AG04450 (cell line): Measurements from ENCODE around the gene HRK. TPM values are rescaled to one million over a fixed set of nuclear protein-coding genes. Genes with fewer than 3 reads are reported as not detected.

Experiments used
- CTCF ChIA-PET: fragments of 300-600, 350-600 bp; formaldehyde crosslinking; extraction: SDS; loops from one replicate; lab custom pipeline; 2022; ENCODE audit warnings: antibody characterized with exemption, inconsistent platforms; lab: Charles Lee
- POLR2A ChIA-PET: fragments of 350-600 bp; formaldehyde crosslinking; extraction: SDS; loops from one replicate; lab custom pipeline; 2021; ENCODE audit warnings: antibody characterized with exemption, inconsistent platforms; lab: Yijun Ruan, JAX
- DNase-seq: peaks from one replicate; pipeline ENCODE4 v3.0.0-alpha.2; 2011; ENCODE audit warnings: low read depth, low spot score
- H3K27ac ChIP-seq: one replicate; pipeline ENCODE4 v1.5.1; 2012; ENCODE audit warnings: low read depth, low read length, control low read depth
- H3K27me3 ChIP-seq: one replicate; pipeline ENCODE4 v1.6.0; 2012; ENCODE audit warnings: low read length; ENCODE audit not compliant: control insufficient read depth, insufficient read depth
- H3K4me3 ChIP-seq: 2 replicates; pipeline ENCODE4 v1.5.1; 2011; ENCODE audit warnings: mild to moderate bottlenecking, low read depth, low read length, control low read depth
- H3K9me3 ChIP-seq: 2 replicates; pipeline ENCODE4 v1.5.1; 2012; ENCODE audit warnings: low read length; ENCODE audit not compliant: control insufficient read depth, insufficient read depth
- CTCF ChIP-seq: IDR thresholded peaks from 2 replicates; pipeline ENCODE4 v1.5.1; 2011; ENCODE audit warnings: low read depth, low read length, control low read depth, inconsistent platforms
- polyA plus RNA-seq: library from polyadenylated mRNA; depleted of rRNA; stranded (reverse); fragments of >200 nt; gene quantifications from 2 replicates; pipeline ENCODE4 v1.2.3, GENCODE V29; 2011

Gene HRK
- polyA plus RNA-seq, 1 experiment: not detected

- no peak for TF ChIP-seq CTCF
- Histone ChIP-seq H3K9me3 (no peaks in the 10 kb centered on the region), H3K27ac (no peak overlapping the region), H3K27me3 (peaks cover 7% of the 10 kb centered on the region), H3K4me3 (no peak overlapping the region)
- ChIA-PET POLR2A (no interaction called here), CTCF (interaction anchor here (0.6 kb wide), 1 partner anchor 213 kb away, joined by 5 read pairs; no protein-coding TSS in a partner anchor)
- no peak for DNase-seq
Observed at GRCh38 chr12:116892349-116893140, 11.3 kb upstream of the HRK start.

- POLR2A ChIA-PET: interaction anchor here (0.6 kb wide), 1 partner anchor 604 kb away, joined by 3 read pairs; no protein-coding TSS in a partner anchor
- no peak overlapping the region for H3K27ac ChIP-seq
- no peak for DNase-seq
- TF ChIP-seq CTCF: no peak
- no peak overlapping the region for H3K4me3 ChIP-seq
- H3K9me3 ChIP-seq: no peaks in the 10 kb centered on the region
- H3K27me3 ChIP-seq: peaks cover 7% of the 10 kb centered on the region
- CTCF ChIA-PET: no interaction called here
Observed at GRCh38 chr12:116891019-116891418, 9.8 kb upstream of the HRK start.

GRCh38 chr12:116890330-116890729, 9.1 kb upstream of the HRK start:
- Histone ChIP-seq H3K27me3 (peaks cover 7% of the 10 kb centered on the region), H3K27ac (no peak overlapping the region), H3K4me3 (no peak overlapping the region), H3K9me3 (no peaks in the 10 kb centered on the region)
- CTCF ChIA-PET: no interaction called here
- POLR2A ChIA-PET: interaction anchor here (0.6 kb wide), 1 partner anchor 603 kb away, joined by 3 read pairs; no protein-coding TSS in a partner anchor
- no peak for TF ChIP-seq CTCF
- DNase-seq: no peak

GRCh38 chr12:116887897-116888296, 6.7 kb upstream of the HRK start:
- Histone ChIP-seq H3K27me3 (peaks cover 22% of the 10 kb centered on the region), H3K27ac (no peak overlapping the region), H3K9me3 (no peaks in the 10 kb centered on the region), H3K4me3 (no peak overlapping the region)
- no peak for DNase-seq
- ChIA-PET POLR2A (no interaction called here), CTCF (no interaction called here)
- TF ChIP-seq CTCF: no peak

- Histone ChIP-seq H3K9me3 (no peaks in the 10 kb centered on the region), H3K4me3 (no peak overlapping the region), H3K27ac (no peak overlapping the region), H3K27me3 (peaks cover 29% of the 10 kb centered on the region)
- DNase-seq: no peak
- ChIA-PET CTCF (interaction anchor here (0.7 kb wide), 1 partner anchor 24 kb away, joined by 6 read pairs; no protein-coding TSS in a partner anchor), POLR2A (no interaction called here)
- no peak for TF ChIP-seq CTCF
Observed at GRCh38 chr12:116887244-116887643, 6.0 kb upstream of the HRK start.
